ENCODE results near the gene MYCBP. TPM values are rescaled to one million over a fixed set of nuclear protein-coding genes. Genes with fewer than 3 reads are reported as not detected.

The MYCBP gene
- total RNA-seq, 4 donors from 2014 or later: 2.2 to 24.3 (median 16.2) TPM

DNA sequence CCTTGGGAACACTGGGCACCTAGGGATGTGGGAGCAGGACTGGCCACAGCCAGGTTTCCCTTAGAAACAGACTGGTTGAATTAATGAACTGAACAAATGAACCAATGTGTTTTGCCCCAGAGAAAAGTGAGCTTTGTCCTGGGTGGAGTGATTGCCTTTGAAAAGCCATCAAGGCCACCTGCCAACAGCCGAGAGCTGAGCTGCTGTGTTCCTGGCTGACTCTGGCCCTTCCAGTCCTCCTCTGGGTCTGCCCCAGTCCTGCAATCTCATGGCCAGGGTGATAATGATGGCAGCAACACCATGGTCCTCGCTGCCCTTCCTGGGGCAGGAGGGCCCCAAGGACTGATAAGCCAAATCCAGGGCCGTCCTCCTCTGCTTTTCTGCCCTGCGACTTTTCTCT lies 26.4 kb upstream of the MYCBP start:
- WGBS, 2 donors (ENCODE audit: low coverage in 1 of 2): 68% methylated on average over 4 of the region's 4 CpGs; no CpG with 5 or more reads in 1 of the 2 donors
- Histone ChIP-seq H3K4me3 (no peak overlapping the region), H3K9me3 (no peaks in the 10 kb centered on the region), H3K27ac (no peak overlapping the region), H3K4me1 (peaks cover 0 to 3% (median 0%) of the 10 kb centered on the region in 4 donors), H3K27me3 (no peaks in the 10 kb centered on the region), H3K36me3 (no peaks in the 10 kb centered on the region)
- TF ChIP-seq CTCF (IDR thresholded peaks at IDR 0.05) (no peak), EP300 (IDR thresholded peaks at IDR 0.05; ENCODE audit: low read depth) (no peak), POLR2A (IDR thresholded peaks at IDR 0.05) (no peak), POLR2AphosphoS5 (IDR thresholded peaks at IDR 0.05) (no peak)
- in situ Hi-C loops (cut with MboI; ENCODE audit: low pct_ligation_motif_present in 1 of 4, low pct_unique_long_range_greater_than_20kb in 1 of 4, low sequenced_read_pairs in 3 of 4): loop anchor here in 1 of 4 donors (25.0 kb wide), 1 partner anchor 163 kb away; no protein-coding TSS in a partner anchor
- DNase-seq: peak; percentile 15
- intact Hi-C loops (cut with DNase I; ENCODE audit: low total_unique reads): no loop called here

DNA sequence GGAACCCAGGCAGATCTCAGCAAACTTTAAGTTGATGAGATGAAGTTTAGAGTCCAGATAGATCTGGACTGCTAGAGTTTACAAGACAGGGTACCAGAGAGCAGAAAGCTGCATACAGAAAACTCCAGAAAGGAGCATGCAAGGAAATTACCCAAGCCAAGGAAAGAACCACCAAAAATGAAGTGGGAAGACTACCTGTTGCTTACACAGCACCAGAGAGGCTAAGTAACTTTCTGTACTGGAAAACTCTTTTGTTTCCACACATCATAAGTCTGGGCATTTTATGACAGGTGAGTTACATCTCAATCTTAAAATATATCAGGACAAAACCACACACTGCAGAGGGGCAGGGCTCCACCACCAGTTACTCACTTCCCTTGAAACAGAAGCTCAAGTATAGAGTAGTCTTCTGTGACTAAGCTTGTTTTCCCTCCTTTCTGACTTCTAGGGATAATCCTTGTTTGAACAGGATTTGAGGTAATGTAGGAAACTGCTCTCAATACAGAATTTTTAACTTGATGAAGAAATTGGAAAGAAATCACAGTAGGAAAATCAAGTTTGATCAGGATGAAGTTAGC lies 25.6 kb upstream of the MYCBP start:
- H3K36me3 ChIP-seq: no peaks in the 10 kb centered on the region
- no peak for DNase-seq
- TF ChIP-seq POLR2A (IDR thresholded peaks at IDR 0.05): no peak
- intact Hi-C loops (cut with DNase I; ENCODE audit: low total_unique reads): no loop called here
- no peak overlapping the region for H3K4me3 ChIP-seq
- in situ Hi-C loops (cut with MboI; ENCODE audit: low pct_ligation_motif_present in 1 of 4, low pct_unique_long_range_greater_than_20kb in 1 of 4, low sequenced_read_pairs in 3 of 4): loop anchor here in 1 of 4 donors (25.0 kb wide), 1 partner anchor 164 kb away; no protein-coding TSS in a partner anchor
- no peak overlapping the region for H3K27ac ChIP-seq
- H3K27me3 ChIP-seq: no peaks in the 10 kb centered on the region
- no peaks in the 10 kb centered on the region for H3K9me3 ChIP-seq
- peaks cover 0 to 3% (median 0%) of the 10 kb centered on the region in 4 donors for H3K4me1 ChIP-seq

DNA sequence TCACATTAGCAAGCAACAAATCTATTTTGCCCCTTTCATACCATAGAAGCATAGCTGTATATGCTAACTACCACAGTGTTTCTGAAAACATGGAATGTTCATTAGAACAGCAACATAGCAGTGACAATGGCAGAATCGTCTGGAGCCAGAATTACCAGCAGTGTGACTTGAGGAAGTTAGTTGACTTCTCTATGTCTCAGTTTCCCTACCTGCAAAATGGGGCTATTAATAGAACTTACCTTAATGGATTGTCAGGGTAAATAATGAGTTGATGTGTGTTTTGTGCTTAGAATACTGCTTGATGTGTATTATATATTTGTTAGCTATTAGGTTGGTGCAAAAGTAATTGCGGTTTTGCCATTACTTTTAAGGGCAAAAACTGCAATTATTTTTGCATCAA lies 23.0 kb upstream of the MYCBP start:
- intact Hi-C loops (cut with DNase I; ENCODE audit: low total_unique reads): no loop called here
- Histone ChIP-seq H3K9me3 (no peaks in the 10 kb centered on the region), H3K27me3 (no peaks in the 10 kb centered on the region), H3K27ac (no peak overlapping the region), H3K4me3 (no peak overlapping the region), H3K4me1 (peaks cover 0 to 3% (median 0%) of the 10 kb centered on the region in 4 donors), H3K36me3 (no peaks in the 10 kb centered on the region)
- 96 to 100% methylated on average over 2 of the region's 2 CpGs for WGBS, 2 donors (ENCODE audit: low coverage in 1 of 2)
- in situ Hi-C loops (cut with MboI; ENCODE audit: low pct_ligation_motif_present in 1 of 4, low pct_unique_long_range_greater_than_20kb in 1 of 4, low sequenced_read_pairs in 3 of 4): loop anchor here in 1 of 4 donors (25.0 kb wide), 1 partner anchor 166 kb away; no protein-coding TSS in a partner anchor
- TF ChIP-seq POLR2AphosphoS5 (IDR thresholded peaks at IDR 0.05) (no peak), CTCF (IDR thresholded peaks at IDR 0.05) (no peak), EP300 (IDR thresholded peaks at IDR 0.05; ENCODE audit: low read depth) (no peak), POLR2A (IDR thresholded peaks at IDR 0.05) (no peak)
- DNase-seq: no peak

GRCh38 chr1:38892976-38893375 lies 19.8 kb upstream of the MYCBP start:
- H3K36me3 ChIP-seq: no peaks in the 10 kb centered on the region
- H3K27me3 ChIP-seq: no peaks in the 10 kb centered on the region
- no peaks in the 10 kb centered on the region for H3K4me1 ChIP-seq
- no peak overlapping the region for H3K4me3 ChIP-seq
- no peak for DNase-seq
- no peaks in the 10 kb centered on the region for H3K9me3 ChIP-seq
- H3K27ac ChIP-seq: no peak overlapping the region
- intact Hi-C loops (cut with DNase I; ENCODE audit: low total_unique reads) (no loop called here), in situ Hi-C loops (cut with MboI; ENCODE audit: low pct_ligation_motif_present in 1 of 4, low pct_unique_long_range_greater_than_20kb in 1 of 4, low sequenced_read_pairs in 3 of 4) (loop anchor here in 1 of 4 donors (25.0 kb wide), 1 partner anchor 169 kb away; no protein-coding TSS in a partner anchor)
- TF ChIP-seq POLR2AphosphoS5 (IDR thresholded peaks at IDR 0.05) (no peak), CTCF (IDR thresholded peaks at IDR 0.05) (no peak), EP300 (IDR thresholded peaks at IDR 0.05; ENCODE audit: low read depth) (no peak), POLR2A (IDR thresholded peaks at IDR 0.05) (no peak)
- WGBS, 2 donors (ENCODE audit: low coverage in 1 of 2): 78 to 79% methylated on average over 1 of the region's 1 CpG

All from transverse colon (tissue), 4 donors.